ENCODE measurements around the gene SECISBP2. TPM values are rescaled to one million over a fixed set of nuclear protein-coding genes. Genes with fewer than 3 reads are reported as not detected.

Gene SECISBP2
- total RNA-seq, 2 experiments from 2014 or later, result 34.0 to 34.7 TPM

GRCh38 chr9:89380437-89381307, 62.4 kb downstream of the SECISBP2 start:
- DNase-seq, result no peak
- Mint-ChIP-seq H3K4me1 (ENCODE audit: low read depth) (peaks cover 41% of the 10 kb centered on the region), H3K4me3 (no peak overlapping the region), H3K27me3 (no peaks in the 10 kb centered on the region), H3K9me3 (no peaks in the 10 kb centered on the region), H3K27ac (peak overlapping the region; percentile 76), H3K36me3 (peaks cover 59% of the 10 kb centered on the region)
- intact Hi-C loops (cut with micrococcal nuclease), result no loop called here
- CTCF ChIA-PET, result interaction anchor here (1.3 kb wide), 1 partner anchor 168 kb away, joined by 9 read pairs; no protein-coding TSS in a partner anchor
- POLR2A ChIA-PET, result no interaction called here

- POLR2A ChIA-PET, result no interaction called here
- Mint-ChIP-seq H3K27ac (peak overlapping the region; percentile 76), H3K4me3 (no peak overlapping the region), H3K4me1 (ENCODE audit: low read depth) (peaks cover 38% of the 10 kb centered on the region), H3K27me3 (no peaks in the 10 kb centered on the region), H3K36me3 (peaks cover 61% of the 10 kb centered on the region), H3K9me3 (no peaks in the 10 kb centered on the region)
- CTCF ChIA-PET, result no interaction called here
- no peak for DNase-seq
- intact Hi-C loops (cut with micrococcal nuclease), result no loop called here
Observed at GRCh38 chr9:89381308-89381609, 63.0 kb downstream of the SECISBP2 start.

- Mint-ChIP-seq H3K27ac (peak overlapping the region; percentile 76), H3K36me3 (peaks cover 64% of the 10 kb centered on the region), H3K27me3 (no peaks in the 10 kb centered on the region), H3K9me3 (no peaks in the 10 kb centered on the region), H3K4me3 (no peak overlapping the region), H3K4me1 (ENCODE audit: low read depth) (peaks cover 32% of the 10 kb centered on the region)
- peak; percentile 55 for DNase-seq
- POLR2A ChIA-PET, result no interaction called here
- CTCF ChIA-PET, result interaction anchor here (1.6 kb wide), 1 partner anchor 167 kb away, joined by 8 read pairs; no protein-coding TSS in a partner anchor
- intact Hi-C loops (cut with micrococcal nuclease), result no loop called here
Observed at GRCh38 chr9:89382026-89382986, 64.0 kb downstream of the SECISBP2 start.

GRCh38 chr9:89383030-89383720, 64.9 kb downstream of the SECISBP2 start:
- Mint-ChIP-seq H3K9me3 (no peaks in the 10 kb centered on the region), H3K27ac (peak overlapping the region; percentile 56), H3K4me3 (no peak overlapping the region), H3K27me3 (no peaks in the 10 kb centered on the region), H3K4me1 (ENCODE audit: low read depth) (peaks cover 32% of the 10 kb centered on the region), H3K36me3 (peaks cover 67% of the 10 kb centered on the region)
- ChIA-PET POLR2A (interaction anchor here (1.5 kb wide), 1 partner anchor 153 kb away, joined by 3 read pairs; no protein-coding TSS in a partner anchor), CTCF (interaction anchor here (1.6 kb wide), 1 partner anchor 166 kb away, joined by 8 read pairs; no protein-coding TSS in a partner anchor)
- intact Hi-C loops (cut with micrococcal nuclease), result no loop called here
- DNase-seq, result no peak

- Mint-ChIP-seq H3K27ac (peak overlapping the region; percentile 19), H3K36me3 (peaks cover 63% of the 10 kb centered on the region), H3K4me1 (ENCODE audit: low read depth) (peaks cover 32% of the 10 kb centered on the region), H3K9me3 (no peaks in the 10 kb centered on the region), H3K27me3 (no peaks in the 10 kb centered on the region), H3K4me3 (no peak overlapping the region)
- ChIA-PET CTCF (no interaction called here), POLR2A (interaction anchor here (1.5 kb wide), 1 partner anchor 153 kb away, joined by 3 read pairs; no protein-coding TSS in a partner anchor)
- DNase-seq, result no peak
- intact Hi-C loops (cut with micrococcal nuclease), result no loop called here
Observed at GRCh38 chr9:89383721-89384300, 65.5 kb downstream of the SECISBP2 start.

GRCh38 chr9:89384783-89385182, 66.5 kb downstream of the SECISBP2 start:
- ChIA-PET POLR2A (interaction anchor here (1.5 kb wide), 1 partner anchor 152 kb away, joined by 3 read pairs; no protein-coding TSS in a partner anchor), CTCF (no interaction called here)
- intact Hi-C loops (cut with micrococcal nuclease), result no loop called here
- H3K36me3 Mint-ChIP-seq, result peaks cover 61% of the 10 kb centered on the region
- no peaks in the 10 kb centered on the region for H3K9me3 Mint-ChIP-seq
- peaks cover 28% of the 10 kb centered on the region for H3K4me1 Mint-ChIP-seq (ENCODE audit: low read depth)
- no peak overlapping the region for H3K27ac Mint-ChIP-seq
- no peaks in the 10 kb centered on the region for H3K27me3 Mint-ChIP-seq
- DNase-seq, result no peak
- no peak overlapping the region for H3K4me3 Mint-ChIP-seq

- Mint-ChIP-seq H3K27me3 (no peaks in the 10 kb centered on the region), H3K27ac (peak overlapping the region; percentile 38), H3K4me1 (ENCODE audit: low read depth) (peaks cover 20% of the 10 kb centered on the region), H3K9me3 (no peaks in the 10 kb centered on the region), H3K4me3 (no peak overlapping the region), H3K36me3 (peaks cover 66% of the 10 kb centered on the region)
- intact Hi-C loops (cut with micrococcal nuclease), result no loop called here
- CTCF ChIA-PET, result no interaction called here
- no peak for DNase-seq
- POLR2A ChIA-PET, result no interaction called here
Observed at GRCh38 chr9:89386206-89386605, 67.9 kb downstream of the SECISBP2 start.

GRCh38 chr9:89386797-89387196, 68.5 kb downstream of the SECISBP2 start:
- Mint-ChIP-seq H3K4me3 (no peak overlapping the region), H3K27me3 (no peaks in the 10 kb centered on the region), H3K9me3 (no peaks in the 10 kb centered on the region), H3K36me3 (peaks cover 70% of the 10 kb centered on the region), H3K27ac (no peak overlapping the region), H3K4me1 (ENCODE audit: low read depth) (peaks cover 14% of the 10 kb centered on the region)
- ChIA-PET CTCF (no interaction called here), POLR2A (no interaction called here)
- no peak for DNase-seq
- intact Hi-C loops (cut with micrococcal nuclease), result no loop called here

GRCh38 chr9:89387197-89387849, 69.0 kb downstream of the SECISBP2 start:
- CTCF ChIA-PET, result no interaction called here

GRCh38 chr9:89388084-89388867, 70.0 kb downstream of the SECISBP2 start:
- Mint-ChIP-seq H3K36me3 (peaks cover 74% of the 10 kb centered on the region), H3K27ac (peak overlapping the region; percentile 23), H3K4me1 (ENCODE audit: low read depth) (peaks cover under 1% of the 10 kb centered on the region), H3K27me3 (no peaks in the 10 kb centered on the region), H3K9me3 (no peaks in the 10 kb centered on the region), H3K4me3 (no peak overlapping the region)
- DNase-seq, result no peak
- POLR2A ChIA-PET, result interaction anchor here (0.6 kb wide), 1 partner anchor 70 kb away, joined by 3 read pairs; the partner anchor contains the start of gene SECISBP2
- CTCF ChIA-PET, result no interaction called here
- intact Hi-C loops (cut with micrococcal nuclease), result no loop called here

More at GRCh38 chr9:89387197-89387849, 69.0 kb downstream of the SECISBP2 start:
- Mint-ChIP-seq H3K36me3 (peaks cover 73% of the 10 kb centered on the region), H3K9me3 (no peaks in the 10 kb centered on the region), H3K4me1 (ENCODE audit: low read depth) (peaks cover 10% of the 10 kb centered on the region), H3K27me3 (no peaks in the 10 kb centered on the region), H3K27ac (peak overlapping the region; percentile 23), H3K4me3 (no peak overlapping the region)
- intact Hi-C loops (cut with micrococcal nuclease), result no loop called here
- no peak for DNase-seq
- POLR2A ChIA-PET, result no interaction called here

- intact Hi-C loops (cut with micrococcal nuclease), result no loop called here
- H3K27ac Mint-ChIP-seq, result no peak overlapping the region
- H3K27me3 Mint-ChIP-seq, result no peaks in the 10 kb centered on the region
- CTCF ChIA-PET, result no interaction called here
- no peaks in the 10 kb centered on the region for H3K9me3 Mint-ChIP-seq
- no peaks in the 10 kb centered on the region for H3K4me1 Mint-ChIP-seq (ENCODE audit: low read depth)
- POLR2A ChIA-PET, result no interaction called here
- H3K36me3 Mint-ChIP-seq, result peaks cover 79% of the 10 kb centered on the region
- no peak overlapping the region for H3K4me3 Mint-ChIP-seq
- DNase-seq, result no peak
Observed at GRCh38 chr9:89388868-89389177, 70.5 kb downstream of the SECISBP2 start.
